ENCODE results near the gene FBXO38.

DNA sequence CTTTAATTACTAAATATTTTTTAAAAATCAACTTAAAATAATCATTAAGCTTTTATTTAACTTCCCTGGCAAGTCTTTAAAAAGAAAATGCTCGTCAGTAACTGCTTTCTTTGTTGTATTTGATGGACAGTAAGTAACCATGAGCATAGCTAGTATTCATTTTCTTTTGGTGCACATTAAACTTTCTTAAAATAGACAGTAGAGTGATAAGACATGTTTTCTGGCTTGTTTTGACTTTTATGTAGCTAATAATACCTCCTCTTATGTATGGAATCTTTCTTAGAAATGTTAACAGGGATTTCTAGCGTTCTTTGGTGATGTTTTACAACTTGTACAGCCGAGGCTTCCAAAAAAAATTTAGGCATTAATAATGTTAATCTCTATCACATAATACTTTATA, 22.6 kb downstream of the FBXO38 start:
- TF ChIP-seq, protein P1, sequence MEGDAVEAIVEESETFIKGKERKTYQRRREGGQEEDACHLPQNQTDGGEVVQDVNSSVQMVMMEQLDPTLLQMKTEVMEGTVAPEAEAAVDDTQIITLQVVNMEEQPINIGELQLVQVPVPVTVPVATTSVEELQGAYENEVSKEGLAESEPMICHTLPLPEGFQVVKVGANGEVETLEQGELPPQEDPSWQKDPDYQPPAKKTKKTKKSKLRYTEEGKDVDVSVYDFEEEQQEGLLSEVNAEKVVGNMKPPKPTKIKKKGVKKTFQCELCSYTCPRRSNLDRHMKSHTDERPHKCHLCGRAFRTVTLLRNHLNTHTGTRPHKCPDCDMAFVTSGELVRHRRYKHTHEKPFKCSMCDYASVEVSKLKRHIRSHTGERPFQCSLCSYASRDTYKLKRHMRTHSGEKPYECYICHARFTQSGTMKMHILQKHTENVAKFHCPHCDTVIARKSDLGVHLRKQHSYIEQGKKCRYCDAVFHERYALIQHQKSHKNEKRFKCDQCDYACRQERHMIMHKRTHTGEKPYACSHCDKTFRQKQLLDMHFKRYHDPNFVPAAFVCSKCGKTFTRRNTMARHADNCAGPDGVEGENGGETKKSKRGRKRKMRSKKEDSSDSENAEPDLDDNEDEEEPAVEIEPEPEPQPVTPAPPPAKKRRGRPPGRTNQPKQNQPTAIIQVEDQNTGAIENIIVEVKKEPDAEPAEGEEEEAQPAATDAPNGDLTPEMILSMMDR (IDR thresholded peaks at IDR 0.05 in 2 of 3, conservative IDR thresholded peaks at IDR 0.05 in 1 of 3; ENCODE audit: borderline replicate concordance in 1 of 3, insufficient read depth in 1 of 3, low read depth in 2 of 3, low read length in 2 of 3) = no peak
- TF ChIP-seq, protein P2, sequence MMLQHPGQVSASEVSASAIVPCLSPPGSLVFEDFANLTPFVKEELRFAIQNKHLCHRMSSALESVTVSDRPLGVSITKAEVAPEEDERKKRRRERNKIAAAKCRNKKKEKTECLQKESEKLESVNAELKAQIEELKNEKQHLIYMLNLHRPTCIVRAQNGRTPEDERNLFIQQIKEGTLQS (IDR thresholded peaks at IDR 0.05) = no peak
- TF ChIP-seq, protein P3, sequence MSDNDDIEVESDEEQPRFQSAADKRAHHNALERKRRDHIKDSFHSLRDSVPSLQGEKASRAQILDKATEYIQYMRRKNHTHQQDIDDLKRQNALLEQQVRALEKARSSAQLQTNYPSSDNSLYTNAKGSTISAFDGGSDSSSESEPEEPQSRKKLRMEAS (IDR thresholded peaks at IDR 0.05) = no peak
- TF ChIP-seq ZNF274 (IDR thresholded peaks at IDR 0.05; ENCODE audit: low read depth, low read length) (no peak), YY1 (IDR thresholded peaks at IDR 0.05; ENCODE audit: extremely low read depth, insufficient replicate concordance, low read depth, low read length) (no peak), POLR2A (IDR thresholded peaks at IDR 0.05; ENCODE audit: borderline replicate concordance, extremely low read depth, insufficient read depth, insufficient read length) (no peak), EZH2phosphoT487 (IDR thresholded peaks at IDR 0.05; ENCODE audit: borderline replicate concordance) (no peak), SP1 (IDR thresholded peaks at IDR 0.05; ENCODE audit: low read depth) (no peak), CEBPB (IDR thresholded peaks at IDR 0.05; ENCODE audit: low read depth) (no peak), POLR2AphosphoS5 (IDR thresholded peaks at IDR 0.05; ENCODE audit: low read depth, low read length) (no peak), EZH2 (IDR thresholded peaks at IDR 0.05) (no peak), ZFX (IDR thresholded peaks at IDR 0.05) (no peak)

Measured in HCT116 (cell line).